GM20000 (cell line): ENCODE data around the gene KCNJ1.

Source experiments
- DNase-seq: peaks from one replicate; pipeline ENCODE4 v3.0.0; 2012; ENCODE audit warnings: low spot score
- TF ChIP-seq, protein P1 (sequence below): IDR thresholded peaks from 2 replicates; pipeline ENCODE4 v1.5.1; 2012; ENCODE audit warnings: mild to moderate bottlenecking, control low read depth; ENCODE audit errors: extremely low read depth, missing control alignments

The KCNJ1 gene

DNA sequence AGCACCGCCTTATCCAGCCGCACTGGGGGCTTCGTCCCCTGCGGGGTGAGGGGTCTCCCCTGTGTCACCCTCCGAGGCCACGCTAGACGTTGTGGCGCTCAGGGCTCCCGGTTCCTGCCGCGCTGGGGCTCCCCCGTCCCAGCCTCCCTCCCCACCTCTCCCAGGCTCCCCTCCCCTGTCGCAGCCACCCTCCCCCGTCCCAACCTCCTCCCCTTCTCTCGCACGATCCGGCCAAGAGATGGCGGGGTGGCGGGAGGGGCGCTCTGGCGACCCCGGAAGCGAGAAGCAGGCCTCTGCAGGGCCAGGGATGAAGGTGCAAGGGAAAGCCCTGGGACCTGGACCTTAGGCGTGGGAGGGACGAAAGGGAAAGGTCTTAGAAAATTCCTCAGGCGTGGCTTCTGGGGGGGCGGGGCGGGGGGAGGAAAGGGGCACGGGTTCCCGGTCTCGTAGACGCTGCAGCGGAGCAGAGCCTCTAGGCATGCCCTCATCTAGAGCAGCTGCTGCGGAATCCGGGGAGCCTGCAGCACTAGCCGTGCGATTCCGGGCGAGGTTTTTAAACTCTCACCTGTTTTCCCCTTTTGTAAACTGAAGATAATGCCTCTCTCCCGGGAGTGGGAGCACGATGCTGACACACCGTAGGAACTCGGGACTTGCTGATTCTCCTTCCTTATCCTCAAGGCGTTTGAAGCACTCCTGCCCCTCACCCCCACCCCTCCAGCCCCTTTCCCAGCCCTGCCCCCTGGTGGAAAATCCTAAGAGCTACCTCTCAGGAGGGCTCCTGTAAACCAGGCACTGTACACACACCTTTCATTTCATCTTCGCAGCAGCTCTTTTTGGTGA, 38.5 kb upstream of the KCNJ1 start:
- DNase-seq: peak; percentile 70
- TF ChIP-seq, protein P1, sequence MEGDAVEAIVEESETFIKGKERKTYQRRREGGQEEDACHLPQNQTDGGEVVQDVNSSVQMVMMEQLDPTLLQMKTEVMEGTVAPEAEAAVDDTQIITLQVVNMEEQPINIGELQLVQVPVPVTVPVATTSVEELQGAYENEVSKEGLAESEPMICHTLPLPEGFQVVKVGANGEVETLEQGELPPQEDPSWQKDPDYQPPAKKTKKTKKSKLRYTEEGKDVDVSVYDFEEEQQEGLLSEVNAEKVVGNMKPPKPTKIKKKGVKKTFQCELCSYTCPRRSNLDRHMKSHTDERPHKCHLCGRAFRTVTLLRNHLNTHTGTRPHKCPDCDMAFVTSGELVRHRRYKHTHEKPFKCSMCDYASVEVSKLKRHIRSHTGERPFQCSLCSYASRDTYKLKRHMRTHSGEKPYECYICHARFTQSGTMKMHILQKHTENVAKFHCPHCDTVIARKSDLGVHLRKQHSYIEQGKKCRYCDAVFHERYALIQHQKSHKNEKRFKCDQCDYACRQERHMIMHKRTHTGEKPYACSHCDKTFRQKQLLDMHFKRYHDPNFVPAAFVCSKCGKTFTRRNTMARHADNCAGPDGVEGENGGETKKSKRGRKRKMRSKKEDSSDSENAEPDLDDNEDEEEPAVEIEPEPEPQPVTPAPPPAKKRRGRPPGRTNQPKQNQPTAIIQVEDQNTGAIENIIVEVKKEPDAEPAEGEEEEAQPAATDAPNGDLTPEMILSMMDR: no peak

DNA sequence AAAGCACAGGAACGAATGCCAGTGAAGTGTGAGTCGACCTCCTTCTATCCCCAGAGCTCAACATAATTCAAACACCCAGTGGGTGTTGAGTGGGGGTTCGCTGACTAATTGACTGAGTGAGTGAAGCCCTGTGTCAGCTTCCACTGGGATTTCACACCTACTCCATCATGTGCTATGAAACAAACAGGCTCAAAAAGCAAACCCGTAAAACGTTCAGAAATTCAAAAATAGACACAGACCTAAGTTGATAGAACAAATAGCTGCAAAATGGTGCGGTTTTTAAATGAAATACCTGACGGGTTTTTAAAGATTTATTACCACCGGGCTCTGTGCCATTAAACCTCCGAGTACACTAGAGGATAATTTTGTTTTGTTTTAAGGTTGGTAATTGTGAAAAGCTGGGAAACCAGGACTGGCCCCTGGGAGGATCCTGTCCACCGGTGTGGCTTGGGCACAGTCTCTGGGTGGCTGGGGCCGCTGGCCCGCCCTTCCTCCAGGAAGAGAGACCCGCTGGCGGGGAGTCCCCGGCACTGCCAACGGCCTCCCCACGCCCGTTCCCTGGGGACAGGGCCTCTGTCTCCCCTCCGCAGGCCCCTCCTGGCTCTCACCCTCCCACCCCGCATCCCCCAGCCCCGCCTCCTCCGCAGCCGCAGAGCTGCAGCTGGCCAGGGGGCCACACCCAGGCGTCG, 37.7 kb upstream of the KCNJ1 start:
- TF ChIP-seq, protein P1: no peak
- DNase-seq: peak; percentile 67

DNA sequence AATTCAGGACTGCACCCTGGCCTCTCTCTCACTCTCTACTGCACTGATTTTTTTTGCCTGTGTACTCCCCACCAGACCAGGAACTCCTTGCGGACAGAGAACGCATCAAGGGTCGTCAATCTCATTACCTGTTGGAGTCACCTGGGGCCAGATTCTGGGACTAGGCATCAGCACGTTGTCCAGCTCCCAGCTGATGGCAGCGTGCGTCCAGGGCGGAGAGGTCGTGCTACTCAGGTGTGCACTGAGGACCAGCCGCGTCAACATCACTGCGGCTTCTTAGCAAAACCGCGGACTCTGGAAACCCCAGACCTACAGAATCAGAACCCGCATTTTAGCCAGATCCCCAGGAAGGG, 37.2 kb upstream of the KCNJ1 start:
- TF ChIP-seq, protein P1: no peak
- no peak for DNase-seq

DNA sequence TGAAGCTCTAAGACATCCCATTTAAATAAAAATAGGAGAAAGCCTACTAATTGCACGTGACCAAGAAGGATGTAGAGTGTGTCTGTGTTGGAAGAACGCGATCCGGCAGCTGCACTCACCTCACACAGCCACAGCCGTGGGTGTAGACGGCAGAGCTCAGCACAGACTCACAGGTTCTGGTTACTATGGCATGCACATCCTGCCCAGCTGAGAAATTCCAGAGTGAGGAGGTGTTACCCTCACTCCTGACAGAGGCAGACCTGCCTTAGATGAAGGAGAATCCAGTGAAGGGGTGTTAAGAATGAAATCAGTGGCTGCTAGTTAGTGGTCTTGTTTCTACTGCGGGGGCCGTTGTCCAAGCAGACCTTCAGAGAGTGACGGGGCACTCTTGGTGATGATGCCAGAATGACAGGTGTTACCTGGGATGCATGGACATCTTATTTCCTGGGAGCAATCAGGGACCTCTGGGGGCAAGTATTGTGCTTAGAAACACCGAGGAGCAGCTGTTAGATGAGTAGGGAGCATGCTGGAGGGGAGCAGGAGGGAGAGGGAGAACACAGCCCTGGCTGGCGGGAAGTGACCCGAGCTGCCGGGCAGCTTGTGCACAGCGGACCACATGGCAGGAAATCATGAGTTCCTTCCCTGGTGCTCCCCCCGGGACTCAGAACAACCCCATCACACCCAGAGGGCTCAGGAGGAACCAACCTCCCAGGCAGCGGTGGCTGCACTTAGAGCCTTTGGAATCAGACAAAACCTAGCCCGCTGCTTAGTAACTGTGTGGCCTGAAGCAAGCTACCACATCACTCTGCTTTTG, 36.4 kb upstream of the KCNJ1 start:
- DNase-seq: no peak

DNA sequence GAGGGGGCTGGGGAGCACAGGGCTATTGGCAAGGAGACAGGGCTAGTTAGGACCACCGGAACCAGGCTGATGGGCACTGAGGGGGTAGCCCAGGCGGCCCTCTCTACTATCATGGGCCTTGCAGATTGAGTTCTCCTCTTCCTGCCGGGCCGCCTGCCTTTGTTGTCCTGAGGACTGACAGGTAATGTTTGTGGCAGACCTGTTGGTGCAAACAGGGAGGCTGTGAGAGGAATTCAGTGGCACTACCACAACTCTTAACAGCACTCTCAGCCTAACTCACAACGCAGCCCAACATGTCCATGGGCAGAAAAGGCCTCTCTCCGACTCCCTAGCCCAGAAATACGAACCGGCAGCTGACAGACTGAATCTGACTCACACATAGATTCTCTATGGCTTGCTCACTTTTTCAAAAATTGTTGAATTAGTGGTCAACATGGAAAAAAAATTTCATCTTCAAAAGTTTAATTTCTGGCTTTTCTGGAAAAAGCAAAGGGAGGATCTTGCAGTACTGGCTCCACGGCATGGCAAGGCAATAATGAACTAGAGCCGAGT, 35.5 kb upstream of the KCNJ1 start:
- TF ChIP-seq, protein P1: no peak
- DNase-seq: no peak

More for the DNA sequence above, 36.4 kb upstream of the KCNJ1 start:
- TF ChIP-seq, protein P1: no peak

DNA sequence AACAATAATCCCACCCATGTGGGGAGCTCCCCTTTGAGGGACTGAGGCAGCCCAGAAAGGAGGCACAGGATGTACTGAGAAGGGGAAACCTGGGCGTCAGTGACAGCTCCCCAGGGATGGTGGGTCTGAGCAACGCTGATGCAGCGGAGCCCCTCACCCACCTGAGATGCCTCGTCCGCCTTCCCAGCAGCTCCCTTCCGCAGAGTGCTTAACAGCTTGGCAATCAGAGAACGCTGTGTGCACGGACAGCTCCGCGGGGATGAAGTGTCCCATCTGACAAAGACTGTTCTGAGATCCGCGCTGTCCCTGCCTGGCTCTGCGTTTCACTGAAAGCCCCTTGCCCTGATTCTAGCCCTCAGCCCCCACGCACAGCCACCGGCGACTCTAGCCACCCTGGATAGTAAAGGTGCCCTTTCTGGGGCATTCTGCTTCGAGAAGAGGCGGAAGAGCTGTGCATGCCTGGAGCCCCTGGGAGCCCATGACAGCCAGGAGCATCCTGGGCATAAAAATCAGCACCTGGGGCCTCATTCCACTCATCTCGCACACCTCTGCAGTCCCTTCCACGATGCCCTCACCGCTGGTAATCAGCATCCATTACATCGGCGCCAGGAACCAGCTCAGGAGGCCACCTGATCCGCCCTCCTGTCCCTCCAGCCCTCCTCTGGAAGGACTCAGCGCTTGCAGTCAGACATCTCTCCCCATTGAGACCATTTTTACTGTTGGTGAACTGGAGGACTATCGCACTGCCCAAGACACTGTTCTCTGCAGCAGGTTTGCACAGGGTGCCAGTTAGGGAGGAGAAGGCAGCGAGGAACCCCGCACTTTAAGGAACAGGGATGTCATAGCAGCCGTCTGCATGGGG, 34.8 kb upstream of the KCNJ1 start:
- no peak for DNase-seq

More for the DNA sequence above, 34.8 kb upstream of the KCNJ1 start:
- TF ChIP-seq, protein P1: no peak
